Coronary artery (tissue), 2 donors: ENCODE data around the gene PTPMT1.

ENCODE experiments used
- DNase-seq: peaks from one replicate; pipeline ENCODE4 v3.0.0-alpha.2; 2017; ENCODE audit warnings: low spot score
- H3K27ac ChIP-seq, 2 donors: fragments of 200-600 bp; sonication (generic); one replicate each; pipeline ENCODE4 v1.5.1; 2016 to 2019
- H3K4me3 ChIP-seq: fragments of 200-600 bp; sonication (generic); 2 replicates; pipeline ENCODE4 v1.5.1; 2016; ENCODE audit warnings: mild to moderate bottlenecking, moderate library complexity
- TF ChIP-seq, protein P1 (sequence below): fragments of 200-600 bp; sonication (generic); IDR thresholded peaks from one replicate; pipeline ENCODE4 v1.5.1; 2019; ENCODE audit warnings: antibody characterized with exemption

The PTPMT1 gene

GRCh38 chr11:47620836-47621378 is 55.5 kb downstream of the PTPMT1 start:
- no peak for DNase-seq
- TF ChIP-seq, protein P1, sequence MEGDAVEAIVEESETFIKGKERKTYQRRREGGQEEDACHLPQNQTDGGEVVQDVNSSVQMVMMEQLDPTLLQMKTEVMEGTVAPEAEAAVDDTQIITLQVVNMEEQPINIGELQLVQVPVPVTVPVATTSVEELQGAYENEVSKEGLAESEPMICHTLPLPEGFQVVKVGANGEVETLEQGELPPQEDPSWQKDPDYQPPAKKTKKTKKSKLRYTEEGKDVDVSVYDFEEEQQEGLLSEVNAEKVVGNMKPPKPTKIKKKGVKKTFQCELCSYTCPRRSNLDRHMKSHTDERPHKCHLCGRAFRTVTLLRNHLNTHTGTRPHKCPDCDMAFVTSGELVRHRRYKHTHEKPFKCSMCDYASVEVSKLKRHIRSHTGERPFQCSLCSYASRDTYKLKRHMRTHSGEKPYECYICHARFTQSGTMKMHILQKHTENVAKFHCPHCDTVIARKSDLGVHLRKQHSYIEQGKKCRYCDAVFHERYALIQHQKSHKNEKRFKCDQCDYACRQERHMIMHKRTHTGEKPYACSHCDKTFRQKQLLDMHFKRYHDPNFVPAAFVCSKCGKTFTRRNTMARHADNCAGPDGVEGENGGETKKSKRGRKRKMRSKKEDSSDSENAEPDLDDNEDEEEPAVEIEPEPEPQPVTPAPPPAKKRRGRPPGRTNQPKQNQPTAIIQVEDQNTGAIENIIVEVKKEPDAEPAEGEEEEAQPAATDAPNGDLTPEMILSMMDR: no peak
- no peak overlapping the region for H3K4me3 ChIP-seq
- no peak overlapping the region for H3K27ac ChIP-seq
